ENCODE results near the gene MTMR1.

DNA sequence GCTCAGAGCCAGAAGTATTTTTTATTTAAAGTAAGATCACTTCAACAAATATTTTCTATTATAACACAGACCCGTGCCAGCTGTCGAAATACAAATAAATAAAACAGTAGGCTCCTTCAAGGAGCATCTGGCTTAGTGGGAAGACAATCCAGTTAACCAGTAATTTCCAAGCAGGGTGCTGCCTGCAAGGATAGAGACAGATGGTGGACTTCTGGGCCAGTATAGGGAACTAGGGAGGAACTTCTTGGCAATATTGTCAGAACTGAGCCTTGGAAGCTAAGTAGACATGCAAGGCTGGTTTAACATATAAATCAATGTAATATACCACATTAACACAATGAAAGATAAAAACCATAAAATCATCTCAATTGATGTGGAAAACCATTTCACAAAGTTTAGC is 17.0 kb upstream of the MTMR1 start:
- TF ChIP-seq, protein P1, sequence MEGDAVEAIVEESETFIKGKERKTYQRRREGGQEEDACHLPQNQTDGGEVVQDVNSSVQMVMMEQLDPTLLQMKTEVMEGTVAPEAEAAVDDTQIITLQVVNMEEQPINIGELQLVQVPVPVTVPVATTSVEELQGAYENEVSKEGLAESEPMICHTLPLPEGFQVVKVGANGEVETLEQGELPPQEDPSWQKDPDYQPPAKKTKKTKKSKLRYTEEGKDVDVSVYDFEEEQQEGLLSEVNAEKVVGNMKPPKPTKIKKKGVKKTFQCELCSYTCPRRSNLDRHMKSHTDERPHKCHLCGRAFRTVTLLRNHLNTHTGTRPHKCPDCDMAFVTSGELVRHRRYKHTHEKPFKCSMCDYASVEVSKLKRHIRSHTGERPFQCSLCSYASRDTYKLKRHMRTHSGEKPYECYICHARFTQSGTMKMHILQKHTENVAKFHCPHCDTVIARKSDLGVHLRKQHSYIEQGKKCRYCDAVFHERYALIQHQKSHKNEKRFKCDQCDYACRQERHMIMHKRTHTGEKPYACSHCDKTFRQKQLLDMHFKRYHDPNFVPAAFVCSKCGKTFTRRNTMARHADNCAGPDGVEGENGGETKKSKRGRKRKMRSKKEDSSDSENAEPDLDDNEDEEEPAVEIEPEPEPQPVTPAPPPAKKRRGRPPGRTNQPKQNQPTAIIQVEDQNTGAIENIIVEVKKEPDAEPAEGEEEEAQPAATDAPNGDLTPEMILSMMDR (IDR thresholded peaks at IDR 0.05; ENCODE audit: poor library complexity): no peak
- TF ChIP-seq EZH2 (IDR thresholded peaks at IDR 0.05; ENCODE audit: borderline replicate concordance): no peak
